AG04449 (cell line): ENCODE data around the gene LBR.

Source experiments
- CTCF ChIA-PET: fragments of 350-600 bp; formaldehyde crosslinking; extraction: SDS; loops from one replicate; lab custom pipeline; 2021; ENCODE audit warnings: antibody characterized with exemption; lab: Yijun Ruan, JAX
- POLR2A ChIA-PET: fragments of 400-600, 350-600 bp; formaldehyde crosslinking; extraction: SDS; loops from one replicate; lab custom pipeline; 2020; ENCODE audit warnings: antibody characterized with exemption, inconsistent platforms; lab: Yijun Ruan, JAX
- DNase-seq: peaks from one replicate; pipeline ENCODE4 v3.0.0-alpha.2; 2010; ENCODE audit warnings: low read depth, low spot score
- H3K4me3 ChIP-seq: 2 replicates; pipeline ENCODE4 v1.5.1; 2011; ENCODE audit warnings: low read depth, mild to moderate bottlenecking, control low read depth, low read length
- TF ChIP-seq, protein P1 (sequence below): IDR thresholded peaks from one replicate; pipeline ENCODE4 v1.5.1; 2011; ENCODE audit warnings: mild to moderate bottlenecking, moderate library complexity, low read length, control low read depth, inconsistent platforms; ENCODE audit not compliant: insufficient read depth; ENCODE audit errors: missing control alignments

Gene LBR

DNA sequence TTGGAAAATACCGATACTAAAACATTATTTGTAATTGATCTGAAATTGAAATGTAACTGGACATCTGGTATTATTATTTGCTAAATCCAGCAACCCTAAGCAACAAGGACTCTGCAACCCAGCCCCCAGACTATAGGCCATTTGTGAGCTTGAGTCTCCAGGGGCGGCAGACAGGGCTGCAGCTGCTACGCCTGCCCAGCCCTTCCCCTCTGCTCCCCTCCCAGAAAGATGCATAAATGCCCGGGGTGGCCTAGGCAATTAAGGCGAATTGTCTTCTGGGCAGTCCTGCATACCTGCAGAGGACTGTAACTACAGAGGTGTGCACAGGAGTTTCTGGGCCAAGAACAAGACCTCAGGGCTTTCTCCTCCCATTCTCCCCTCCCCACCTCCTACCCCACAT is 41.2 kb upstream of the LBR start:
- ChIA-PET POLR2A (no interaction called here), CTCF (interaction anchor here (1.2 to 12.6 kb wide), 8 partner anchors 9 to 518 kb away, joined by 3 to 190 read pairs (median 5); partner anchors contain the start of gene SRP9)
- no peak for DNase-seq
- H3K4me3 ChIP-seq, result no peak overlapping the region
- TF ChIP-seq, protein P1, sequence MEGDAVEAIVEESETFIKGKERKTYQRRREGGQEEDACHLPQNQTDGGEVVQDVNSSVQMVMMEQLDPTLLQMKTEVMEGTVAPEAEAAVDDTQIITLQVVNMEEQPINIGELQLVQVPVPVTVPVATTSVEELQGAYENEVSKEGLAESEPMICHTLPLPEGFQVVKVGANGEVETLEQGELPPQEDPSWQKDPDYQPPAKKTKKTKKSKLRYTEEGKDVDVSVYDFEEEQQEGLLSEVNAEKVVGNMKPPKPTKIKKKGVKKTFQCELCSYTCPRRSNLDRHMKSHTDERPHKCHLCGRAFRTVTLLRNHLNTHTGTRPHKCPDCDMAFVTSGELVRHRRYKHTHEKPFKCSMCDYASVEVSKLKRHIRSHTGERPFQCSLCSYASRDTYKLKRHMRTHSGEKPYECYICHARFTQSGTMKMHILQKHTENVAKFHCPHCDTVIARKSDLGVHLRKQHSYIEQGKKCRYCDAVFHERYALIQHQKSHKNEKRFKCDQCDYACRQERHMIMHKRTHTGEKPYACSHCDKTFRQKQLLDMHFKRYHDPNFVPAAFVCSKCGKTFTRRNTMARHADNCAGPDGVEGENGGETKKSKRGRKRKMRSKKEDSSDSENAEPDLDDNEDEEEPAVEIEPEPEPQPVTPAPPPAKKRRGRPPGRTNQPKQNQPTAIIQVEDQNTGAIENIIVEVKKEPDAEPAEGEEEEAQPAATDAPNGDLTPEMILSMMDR, result no peak

DNA sequence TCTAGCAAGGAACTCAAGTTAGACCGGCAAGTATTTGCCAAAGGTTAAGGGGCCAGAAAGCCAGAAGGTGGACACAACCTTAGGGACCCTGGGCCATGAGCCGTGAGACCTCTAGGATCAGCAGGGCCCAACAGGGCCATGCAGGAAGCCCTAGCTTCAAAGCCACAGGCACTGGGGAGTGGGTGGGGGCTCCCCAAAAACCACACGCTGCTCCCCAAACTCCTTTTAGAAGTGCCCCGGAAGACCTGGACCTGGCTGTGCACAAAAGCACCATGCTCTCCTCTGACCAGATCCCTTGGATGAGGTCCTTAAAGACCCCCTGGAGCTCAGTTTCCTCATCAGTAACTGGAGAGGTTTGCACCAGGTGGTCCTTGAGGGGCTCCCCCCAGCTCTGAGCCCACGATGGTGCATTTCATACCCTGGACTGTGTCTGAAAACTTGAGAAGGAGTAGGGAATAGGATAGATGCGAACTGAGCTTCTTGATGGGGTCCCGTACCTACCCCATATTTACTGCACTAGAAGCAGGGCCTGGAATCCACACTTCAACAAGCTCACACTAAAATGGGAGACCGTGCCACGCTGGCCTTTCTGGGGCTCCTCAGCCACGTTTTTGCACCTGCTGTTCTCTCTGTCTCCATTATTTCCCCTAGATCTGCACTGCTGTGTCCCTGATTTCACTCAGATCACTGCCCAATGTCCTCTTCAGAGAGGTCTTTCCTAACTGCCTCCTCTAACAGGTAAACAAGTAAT is 40.6 kb upstream of the LBR start:
- TF ChIP-seq, protein P1, result no peak
- no peak for DNase-seq
- CTCF ChIA-PET, result interaction anchor here (0.6 to 12.6 kb wide), 12 partner anchors 10 to 518 kb away, joined by 3 to 190 read pairs (median 4); partner anchors contain the start of gene SRP9
- POLR2A ChIA-PET, result interaction anchor here (1.5 kb wide), 1 partner anchor 456 kb away, joined by 3 read pairs; the partner anchor contains the start of gene PYCR2
- no peak overlapping the region for H3K4me3 ChIP-seq

DNA sequence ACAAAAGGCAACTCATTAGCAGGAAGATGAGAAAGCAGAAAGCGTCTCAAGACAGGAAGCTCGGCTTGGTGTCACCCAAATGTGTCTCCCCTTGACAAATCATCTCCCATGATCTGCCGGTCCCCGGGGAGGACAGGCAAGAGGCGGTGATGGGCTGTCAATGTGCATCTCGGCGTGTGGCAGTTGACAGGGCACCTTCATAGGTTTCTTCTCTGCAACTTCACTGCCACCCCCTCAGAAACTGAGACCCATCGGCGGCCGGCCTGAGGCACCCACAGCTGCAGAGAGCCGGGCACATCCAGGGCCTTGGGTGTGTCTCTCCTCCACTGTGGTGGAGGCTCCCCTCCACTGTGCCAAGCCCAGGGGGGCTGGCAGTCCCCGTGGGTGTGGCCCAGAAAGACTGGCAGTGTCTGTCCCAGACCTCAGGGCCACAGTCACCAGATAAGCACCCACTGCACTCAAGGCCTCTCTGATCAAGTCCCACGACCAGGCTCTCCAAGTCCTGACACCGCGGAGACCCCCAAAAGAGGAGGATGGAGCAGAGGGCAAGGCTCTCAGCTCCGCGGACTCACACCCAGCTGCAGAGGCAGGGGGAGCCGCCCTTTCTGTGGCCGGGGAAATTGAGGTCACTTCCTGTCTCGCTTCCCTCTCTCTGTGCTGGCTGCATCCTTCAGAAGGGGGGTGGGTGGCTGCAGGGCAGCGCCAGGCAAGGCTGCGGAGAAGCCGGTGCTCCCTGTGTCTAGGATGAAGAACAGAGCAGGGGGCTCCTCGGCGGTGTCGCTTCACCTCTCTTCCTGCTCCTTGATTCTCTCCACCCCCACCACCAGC is 39.6 kb upstream of the LBR start:
- no peak overlapping the region for H3K4me3 ChIP-seq
- CTCF ChIA-PET, result interaction anchor here (0.8 to 12.6 kb wide), 10 partner anchors 11 to 519 kb away, joined by 3 to 190 read pairs (median 4); partner anchors contain the start of gene SRP9

DNA sequence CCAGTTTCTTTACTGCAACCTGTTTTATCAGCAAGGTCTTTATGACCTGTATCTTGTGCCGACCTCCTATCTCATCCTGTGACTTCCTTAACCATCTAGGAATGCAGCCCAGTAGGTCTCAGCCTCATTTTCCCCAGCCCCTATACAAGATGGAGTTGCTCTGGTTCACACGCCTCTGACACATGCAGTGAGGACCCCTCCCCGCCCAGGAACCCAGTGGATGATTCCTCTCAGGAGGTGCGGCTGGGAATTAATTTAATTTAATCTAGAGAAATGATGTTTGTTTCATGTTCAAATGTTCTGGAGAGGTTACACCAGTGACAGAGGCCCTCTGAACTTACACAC is 39.0 kb upstream of the LBR start:
- H3K4me3 ChIP-seq, result no peak overlapping the region
- CTCF ChIA-PET, result interaction anchor here (2.2 to 2.5 kb wide), 2 partner anchors 16 to 379 kb away, joined by 5 to 10 read pairs; no protein-coding TSS in a partner anchor
- DNase-seq, result no peak
- POLR2A ChIA-PET, result interaction anchor here (1.5 kb wide), 1 partner anchor 458 kb away, joined by 3 read pairs; the partner anchor contains the start of gene PYCR2
- TF ChIP-seq, protein P1, result no peak

More for the DNA sequence above, 39.6 kb upstream of the LBR start:
- TF ChIP-seq, protein P1, result no peak
- DNase-seq, result no peak
- POLR2A ChIA-PET, result interaction anchor here (1.5 kb wide), 1 partner anchor 457 kb away, joined by 3 read pairs; the partner anchor contains the start of gene PYCR2

DNA sequence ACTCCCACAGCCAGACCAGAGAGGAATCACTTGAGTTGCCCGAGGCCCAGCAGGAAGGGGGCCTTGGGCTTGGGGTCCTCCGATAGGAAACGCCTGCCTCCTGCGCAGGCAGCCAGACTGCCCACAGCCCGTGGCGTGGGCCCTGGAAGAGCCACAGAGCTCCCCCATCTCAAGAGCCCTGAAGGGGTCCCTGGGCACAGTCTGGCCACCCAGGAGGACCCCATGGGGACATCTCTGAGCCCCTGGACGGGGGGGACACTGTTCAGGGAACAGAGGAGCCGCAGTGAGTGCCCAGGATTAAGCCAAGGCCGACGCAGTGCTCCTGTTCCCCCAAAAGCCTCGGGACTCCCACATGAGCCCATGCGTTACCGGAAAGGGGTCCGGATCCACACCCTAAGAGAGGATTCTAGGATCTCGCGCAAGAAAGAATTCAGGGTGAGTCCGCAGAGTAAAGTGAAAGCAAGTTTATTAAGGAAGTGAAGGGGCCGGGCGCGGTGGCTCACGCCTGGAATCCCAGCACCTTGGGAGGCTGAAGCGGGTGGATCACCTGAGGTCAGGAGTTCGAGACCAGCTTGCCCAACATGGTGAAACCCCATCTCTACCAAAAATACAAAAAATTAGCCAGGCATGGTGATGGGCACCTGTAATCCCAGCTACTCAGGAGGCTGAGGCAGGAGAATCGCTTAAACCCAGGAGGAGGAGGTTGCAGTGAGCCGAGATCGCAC is 38.1 kb upstream of the LBR start:
- no peak overlapping the region for H3K4me3 ChIP-seq
- TF ChIP-seq, protein P1, result no peak
- no peak for DNase-seq
- CTCF ChIA-PET, result interaction anchor here (0.7 to 2.4 kb wide), 2 partner anchors 7 to 9 kb away, joined by 4 to 13 read pairs; no protein-coding TSS in a partner anchor
- POLR2A ChIA-PET, result no interaction called here
